Fibroblast of peridontal ligament (primary cell): ENCODE data around the gene MTUS2.
"Not testable (repeated sequence)": the region's sequence is repeated elsewhere in the genome, so short reads cannot be mapped to it uniquely, and the experiment has no call there.

ENCODE experiments used
- DNase-seq: peaks from one replicate; pipeline ENCODE4 v3.0.0-alpha.2; 2010; ENCODE audit errors: extremely low read depth

MTUS2 gene

DNA sequence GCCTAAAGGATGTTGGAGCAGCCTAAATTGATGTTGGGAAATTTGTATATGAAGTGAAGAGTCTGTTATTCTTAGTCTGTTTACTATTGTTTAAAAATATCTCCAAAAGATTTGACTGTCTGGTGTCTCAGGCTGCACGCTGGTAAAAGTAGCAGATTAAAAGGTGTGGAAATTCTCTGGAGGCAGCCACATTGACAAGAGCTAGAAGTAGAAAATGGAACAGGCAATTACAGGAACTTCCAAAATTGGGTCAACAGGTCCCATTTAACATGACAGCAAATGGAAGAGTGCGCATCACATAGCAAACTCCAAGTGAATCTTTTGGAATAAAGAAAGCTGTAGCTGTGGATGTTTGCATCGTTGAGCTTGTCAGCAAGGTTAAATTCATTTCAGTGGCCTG is 138.3 kb downstream of the MTUS2 start:
- DNase-seq, result no peak

GRCh38 chr13:28964052-28964451 is 143.9 kb downstream of the MTUS2 start:
- DNase-seq, result no peak

DNA sequence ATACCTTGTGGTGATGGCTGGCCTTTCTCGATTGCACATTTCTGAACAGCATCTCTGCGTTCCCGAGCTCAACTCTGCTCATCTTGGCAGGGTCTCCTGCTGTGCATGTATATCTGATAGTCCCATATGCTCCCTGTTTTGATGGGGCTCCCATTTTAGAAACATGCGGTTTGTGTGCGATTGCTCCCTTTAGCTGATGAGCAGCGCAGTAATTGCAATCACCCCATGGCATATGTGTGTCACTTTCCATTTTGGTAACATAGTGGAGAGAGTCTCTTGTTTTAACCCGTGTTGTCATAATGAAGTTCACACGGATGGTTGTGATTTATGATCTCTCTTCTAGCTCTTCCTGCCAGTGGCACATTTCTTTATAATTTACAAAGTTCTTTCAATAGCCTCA is 144.7 kb downstream of the MTUS2 start:
- DNase-seq, result no peak

GRCh38 chr13:28967029-28967915 is 147.1 kb downstream of the MTUS2 start:
- DNase-seq, result no peak

DNA sequence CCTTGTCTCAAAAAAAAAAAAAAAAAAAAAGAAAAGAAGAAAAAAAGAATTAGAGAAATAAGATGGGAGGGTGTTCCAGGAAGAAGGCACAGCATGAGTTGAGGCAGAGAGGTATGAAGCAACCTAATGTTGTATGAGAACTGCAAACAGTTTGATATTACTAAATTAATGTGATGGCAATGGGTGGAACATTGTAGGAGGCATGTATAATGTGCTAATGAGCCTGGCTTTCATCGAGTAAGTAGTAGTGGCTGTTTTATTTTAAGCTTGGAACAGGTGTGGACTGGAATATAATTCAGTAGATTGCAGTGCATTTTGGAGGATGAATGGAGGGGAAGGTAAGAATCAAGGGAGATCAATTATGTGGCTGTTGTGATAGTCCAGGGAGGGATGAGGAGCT is 156.1 kb downstream of the MTUS2 start:
- DNase-seq, result no peak

DNA sequence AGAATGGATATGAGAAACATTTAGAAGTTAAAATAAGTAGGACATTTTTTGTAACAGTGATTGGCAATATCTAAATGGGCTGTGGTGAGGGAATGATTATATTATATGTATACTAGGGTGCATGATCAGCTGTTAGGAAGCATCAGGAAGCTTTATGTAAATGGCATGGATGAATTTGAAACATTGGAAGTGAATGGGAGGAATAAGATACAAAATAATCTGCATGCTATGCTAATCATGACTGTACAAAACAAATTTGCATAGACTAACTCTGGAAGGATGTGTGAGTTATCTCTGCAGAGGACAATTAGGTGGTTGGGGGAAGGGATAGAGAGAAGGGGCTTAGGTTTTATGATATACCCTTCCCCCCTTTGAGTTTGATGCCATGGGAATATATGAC is 156.5 kb downstream of the MTUS2 start:
- no peak for DNase-seq

- no peak for DNase-seq
These were observed 158.4 kb downstream of the MTUS2 start for GRCh38 chr13:28978574-28978973.

DNA sequence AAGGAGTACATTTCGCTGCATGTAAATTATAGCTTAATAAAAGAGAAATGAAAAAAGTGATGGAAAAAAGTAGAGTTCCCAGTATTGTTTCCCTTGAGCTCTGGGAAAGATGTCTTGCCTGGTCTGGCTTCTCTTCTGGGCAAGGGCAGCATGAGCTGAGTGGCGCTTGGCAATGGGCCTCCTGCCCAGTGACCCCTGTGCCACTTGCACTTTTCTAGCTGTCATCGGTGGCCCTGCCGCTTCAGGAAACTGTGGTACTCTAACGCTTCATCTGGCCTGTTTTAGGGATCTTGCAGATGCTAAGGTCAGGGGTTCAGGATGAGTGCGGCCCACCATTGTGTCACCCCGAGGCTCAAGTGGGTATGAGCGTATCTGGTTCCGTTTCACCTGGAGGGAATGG is 161.4 kb downstream of the MTUS2 start:
- no peak for DNase-seq

DNA sequence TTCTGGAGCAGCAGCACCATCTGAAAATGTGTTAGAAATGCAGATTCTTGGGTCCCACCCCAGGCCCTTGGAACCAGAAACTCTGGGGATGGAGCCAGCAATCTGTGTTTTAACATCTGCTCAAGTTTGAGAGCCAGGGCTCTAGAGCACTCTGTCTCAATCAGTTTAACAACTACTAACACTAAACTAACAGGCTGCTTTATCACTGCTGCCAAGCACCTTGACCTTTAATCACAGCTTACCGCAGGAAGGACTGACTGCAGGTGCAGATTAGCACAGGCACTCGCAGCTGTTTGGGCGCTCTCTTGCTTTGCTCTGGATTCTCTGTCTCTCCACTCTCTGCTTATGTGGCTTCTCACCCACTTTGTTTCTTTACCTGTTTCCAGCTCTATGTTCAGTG is 163.5 kb downstream of the MTUS2 start:
- DNase-seq, result no peak

- DNase-seq, result no peak
These were observed 164.2 kb downstream of the MTUS2 start for GRCh38 chr13:28984326-28984725.

- DNase-seq, result no peak
These were observed 164.7 kb downstream of the MTUS2 start for GRCh38 chr13:28984825-28985224.

- not testable (repeated sequence) for DNase-seq
These were observed 170.2 kb downstream of the MTUS2 start for GRCh38 chr13:28990378-28990777.

DNA sequence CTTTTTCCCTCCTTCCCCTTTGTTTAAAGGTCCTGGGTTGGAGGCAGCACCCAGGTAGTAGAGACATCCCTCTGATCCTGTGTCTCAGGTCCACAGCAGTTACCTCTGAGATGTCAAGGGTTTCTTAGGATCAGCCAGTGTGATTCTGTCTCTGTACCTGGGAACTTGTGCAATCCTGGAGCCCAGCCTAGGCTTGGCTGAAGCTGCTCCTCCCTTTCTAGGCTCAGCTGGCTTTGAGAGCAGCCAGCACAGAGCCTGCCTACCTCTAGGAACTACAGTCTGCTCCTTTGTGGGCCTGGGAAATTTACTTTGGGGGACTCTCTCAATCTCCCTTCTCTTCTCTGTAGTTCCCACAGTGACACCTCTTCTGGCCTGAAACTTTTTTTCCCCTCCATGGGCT is 171.6 kb downstream of the MTUS2 start:
- no peak for DNase-seq

- DNase-seq, result no peak
These were observed 180.7 kb downstream of the MTUS2 start for GRCh38 chr13:29000826-29001225.

- DNase-seq, result no peak
These were observed 185.1 kb downstream of the MTUS2 start for GRCh38 chr13:29005035-29005762.

- no peak for DNase-seq
These were observed 185.6 kb downstream of the MTUS2 start for GRCh38 chr13:29005763-29006120.

- DNase-seq, result no peak
These were observed 186.3 kb downstream of the MTUS2 start for GRCh38 chr13:29006359-29006850.

GRCh38 chr13:29008296-29008695 is 188.2 kb downstream of the MTUS2 start:
- DNase-seq, result no peak

- DNase-seq, result no peak
These were observed 200.2 kb downstream of the MTUS2 start for GRCh38 chr13:29020314-29020713.

- no peak for DNase-seq
These were observed 201.2 kb downstream of the MTUS2 start for GRCh38 chr13:29021311-29021710.

DNA sequence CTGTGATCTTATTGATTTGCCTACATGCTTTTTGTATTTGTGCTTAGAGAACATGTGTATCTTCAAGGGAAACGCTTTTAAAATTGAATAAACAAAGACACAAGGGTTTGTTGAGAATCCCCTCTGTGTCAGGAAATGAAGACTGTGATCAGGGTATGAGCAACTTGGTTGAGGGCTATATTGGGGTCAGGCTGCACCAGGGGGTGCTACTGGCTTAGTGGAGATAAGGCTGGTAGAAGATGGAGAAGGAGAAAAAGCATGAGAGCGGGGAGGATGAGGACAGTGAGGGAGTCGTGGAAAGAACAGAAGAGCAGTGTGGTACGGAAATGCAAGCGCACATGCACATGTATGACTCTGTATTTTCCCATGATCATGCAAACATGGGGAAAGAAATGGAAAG is 201.6 kb downstream of the MTUS2 start:
- no peak for DNase-seq

GRCh38 chr13:29022410-29022809 is 202.3 kb downstream of the MTUS2 start:
- no peak for DNase-seq

- DNase-seq, result no peak
These were observed 202.8 kb downstream of the MTUS2 start for GRCh38 chr13:29022968-29023367.
